DMS53 treated with DMSO at 0.1 percent for 48 hours (cell line): Measurements from ENCODE around the gene CASP12.

Experiments used
- DNase-seq: peaks from one replicate; lab custom pipeline; 2025; ENCODE audit not compliant: unreplicated experiment; lab: John Stamatoyannopoulos, UW

Gene CASP12

DNA sequence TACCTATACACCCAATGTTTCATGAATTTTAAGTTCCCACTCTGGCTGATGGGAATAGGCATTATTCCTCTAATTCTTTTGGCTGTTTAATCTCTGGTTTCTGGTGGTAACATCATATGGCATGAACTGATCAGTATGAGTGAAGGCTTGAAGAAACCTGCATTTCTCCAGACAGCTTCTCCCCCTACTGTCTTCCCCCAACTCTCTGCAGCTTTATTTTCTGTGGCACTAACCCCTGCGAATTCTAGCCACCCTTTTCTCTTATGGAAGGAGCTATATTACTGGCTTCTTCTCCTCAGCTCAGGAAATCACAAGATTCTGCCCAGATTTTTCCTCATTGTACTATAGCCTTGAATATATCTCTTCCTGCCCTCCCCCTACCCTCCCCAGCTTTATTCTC, 57.1 kb downstream of the CASP12 start:
- no peak for DNase-seq

DNA sequence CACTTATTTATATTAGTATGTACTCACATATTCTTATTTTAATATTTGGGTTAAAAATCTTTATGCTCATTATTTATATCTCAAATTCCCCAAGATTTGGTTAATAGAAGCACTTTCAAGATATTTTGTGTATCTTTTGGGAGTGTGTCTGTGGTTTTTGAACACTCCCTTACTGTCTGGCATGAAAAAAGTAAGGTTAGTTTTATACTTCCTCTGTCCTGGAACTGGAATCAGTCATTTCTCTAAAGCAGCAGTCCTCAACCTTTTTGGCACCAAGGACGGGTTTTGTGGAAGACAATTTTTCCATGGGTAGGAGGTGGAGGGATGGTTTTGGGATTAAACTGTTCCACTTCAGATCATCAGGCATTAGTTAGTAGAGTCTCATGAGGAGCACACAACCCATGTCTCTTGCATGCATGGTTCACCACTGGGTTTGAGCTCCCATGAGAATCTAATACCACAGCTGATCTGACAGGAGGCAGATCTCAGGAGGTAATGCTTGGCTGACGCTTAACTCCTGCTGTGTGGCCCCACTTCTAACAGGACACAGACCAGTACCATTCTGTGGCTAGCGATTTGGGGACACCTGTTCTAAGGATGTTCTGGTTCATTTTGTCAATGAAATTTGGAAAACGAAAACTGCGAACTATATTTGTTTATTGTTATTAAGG, 60.2 kb downstream of the CASP12 start:
- DNase-seq = no peak

DNA sequence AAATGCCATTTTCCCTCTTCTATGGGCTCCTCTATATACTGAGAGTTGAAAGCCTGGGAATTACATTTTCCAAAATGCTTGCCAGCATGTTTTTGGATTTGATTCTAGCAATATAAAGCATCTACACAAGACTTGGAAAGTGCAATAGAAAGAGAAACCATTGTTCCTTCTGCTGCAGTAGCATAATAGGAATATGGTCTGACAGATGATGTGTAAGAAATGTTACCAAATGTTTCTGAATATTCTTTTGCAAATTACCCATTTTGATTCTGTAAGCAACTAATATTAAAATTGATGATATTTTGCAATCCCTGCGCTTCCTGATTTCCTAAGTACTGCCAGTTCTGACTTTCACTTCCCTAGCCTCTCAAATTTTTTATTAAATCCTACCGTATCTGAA, 61.6 kb downstream of the CASP12 start:
- DNase-seq = no peak
